DND-41 (cell line): ENCODE measurements around the gene LIX1L.

Experiments
- CTCF ChIP-seq: IDR thresholded peaks from 2 replicates; pipeline ENCODE4 v1.5.1; 2012; ENCODE audit warnings: borderline replicate concordance, low read length, moderate library complexity, mild to moderate bottlenecking; ENCODE audit not compliant: poor library complexity, severe bottlenecking; ENCODE audit errors: extremely low read depth
- EZH2 ChIP-seq: IDR thresholded peaks from 3 replicates; pipeline ENCODE4 v1.6.1; 2012; ENCODE audit warnings: borderline replicate concordance, low read depth, mild to moderate bottlenecking, moderate library complexity, low read length, inconsistent platforms; ENCODE audit not compliant: severe bottlenecking

GRCh38 chr1:146001709-146002108 lies 43.9 kb upstream of the LIX1L start:
- no peak for TF ChIP-seq CTCF
- TF ChIP-seq EZH2 = no peak
